ENCODE data around the gene AURKA.

AURKA gene

GRCh38 chr20:56392132-56392880 lies at the start of gene AURKA, which contains the start of gene CSTF1:
AURKA (minus strand) TSS chr20:56392215; CDS start chr20:56388197, 4,018 bp downstream.
CSTF1 (plus strand) TSS chr20:56392645; CDS start chr20:56395553, 2,908 bp downstream.
- DNase-seq (ENCODE audit: low read depth) = peak; percentile 99

- DNase-seq (ENCODE audit: low read depth) = peak; percentile 60
Measured at GRCh38 chr20:56440346-56441007, 48.5 kb upstream of the AURKA start.

GRCh38 chr20:56439771-56440291 lies 47.8 kb upstream of the AURKA start:
- DNase-seq (ENCODE audit: low read depth) = no peak

- DNase-seq (ENCODE audit: low read depth) = no peak
Measured at GRCh38 chr20:56438284-56438683, 46.3 kb upstream of the AURKA start.

- DNase-seq (ENCODE audit: low read depth) = no peak
Measured at GRCh38 chr20:56437196-56437960, 45.4 kb upstream of the AURKA start.

GRCh38 chr20:56433880-56434255 lies 41.9 kb upstream of the AURKA start:
- DNase-seq (ENCODE audit: low read depth) = no peak

GRCh38 chr20:56433221-56433879 lies 41.3 kb upstream of the AURKA start:
- no peak for DNase-seq (ENCODE audit: low read depth)

GRCh38 chr20:56431471-56431870 lies 39.5 kb upstream of the AURKA start:
- no peak for DNase-seq (ENCODE audit: low read depth)

GRCh38 chr20:56430957-56431356 lies 38.9 kb upstream of the AURKA start:
- DNase-seq (ENCODE audit: low read depth) = no peak

GRCh38 chr20:56430461-56430860 lies 38.4 kb upstream of the AURKA start:
- no peak for DNase-seq (ENCODE audit: low read depth)

- no peak for DNase-seq (ENCODE audit: low read depth)
Measured at GRCh38 chr20:56429941-56430340, 37.9 kb upstream of the AURKA start.

GRCh38 chr20:56429502-56429901 lies 37.5 kb upstream of the AURKA start:
- DNase-seq (ENCODE audit: low read depth) = peak; percentile 37

- no peak for DNase-seq (ENCODE audit: low read depth)
Measured at GRCh38 chr20:56428881-56429280, 36.9 kb upstream of the AURKA start.

GRCh38 chr20:56428410-56428809 lies 36.4 kb upstream of the AURKA start:
- no peak for DNase-seq (ENCODE audit: low read depth)

- no peak for DNase-seq (ENCODE audit: low read depth)
Measured at GRCh38 chr20:56427797-56428196, 35.8 kb upstream of the AURKA start.

GRCh38 chr20:56426926-56427325 lies 34.9 kb upstream of the AURKA start:
- no peak for DNase-seq (ENCODE audit: low read depth)

- no peak for DNase-seq (ENCODE audit: low read depth)
Measured at GRCh38 chr20:56426026-56426425, 34.0 kb upstream of the AURKA start.

GRCh38 chr20:56424931-56425330 lies 32.9 kb upstream of the AURKA start:
- DNase-seq (ENCODE audit: low read depth) = no peak

GRCh38 chr20:56423886-56424285 lies 31.9 kb upstream of the AURKA start:
- DNase-seq (ENCODE audit: low read depth) = no peak

- DNase-seq (ENCODE audit: low read depth) = no peak
Measured at GRCh38 chr20:56423211-56423610, 31.2 kb upstream of the AURKA start.

- no peak for DNase-seq (ENCODE audit: low read depth)
Measured at GRCh38 chr20:56422824-56423189, 30.8 kb upstream of the AURKA start.
